ENCODE data around the gene TBC1D14. TPM values are rescaled to one million over a fixed set of nuclear protein-coding genes. Genes with fewer than 3 reads are reported as not detected.

The TBC1D14 gene
- total and polyA plus RNA-seq, 10 of the 15 experiments (the other 5 are each of a cell fraction or from before 2014, with no cell fraction given), result 0.87 to 39.3 (median 30.1) TPM

DNA sequence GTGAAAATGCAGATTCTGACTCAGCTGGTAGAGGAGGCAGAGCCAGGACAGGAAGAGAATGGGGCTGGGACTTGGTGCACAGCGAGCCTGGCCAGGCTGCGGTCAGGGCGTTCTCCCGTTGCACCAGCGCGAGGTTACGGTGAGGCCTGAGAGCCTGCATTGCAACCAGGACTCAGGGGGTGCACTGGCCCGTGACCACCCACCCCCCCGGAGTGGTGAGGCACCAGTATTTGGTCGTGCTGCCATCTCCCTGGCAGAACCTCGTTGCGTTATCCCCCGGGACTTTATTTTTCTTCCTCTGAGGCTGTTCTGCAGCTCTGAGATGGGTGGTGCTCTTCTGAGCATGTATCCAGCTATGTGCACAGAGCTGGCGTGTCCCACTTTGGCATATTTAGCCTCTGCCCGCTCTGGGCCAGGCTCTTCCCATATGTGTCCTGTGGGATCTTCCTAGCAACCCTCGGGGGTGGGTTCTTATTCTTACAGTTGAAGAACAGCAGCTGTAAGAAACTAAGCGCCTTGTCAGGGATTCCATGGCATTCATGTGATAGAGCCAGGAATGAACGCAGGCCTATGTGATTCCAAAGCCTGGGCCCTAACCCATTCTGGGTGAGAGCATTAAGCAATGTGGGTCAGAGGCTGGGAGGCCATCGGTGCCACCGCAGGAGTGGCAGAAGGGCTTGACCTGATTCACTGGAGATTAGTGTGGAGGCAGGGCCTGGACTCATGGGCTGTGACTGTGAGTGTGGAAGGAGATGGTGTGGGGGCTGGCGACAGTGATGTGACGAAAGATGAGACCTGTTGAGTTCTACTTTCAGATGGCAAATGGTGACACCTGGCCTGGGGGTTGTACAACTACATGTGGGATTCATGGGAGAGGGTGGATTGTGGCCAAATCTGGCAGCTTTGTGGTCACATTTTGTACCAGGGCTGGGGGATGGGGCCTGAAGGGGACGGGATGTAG lies 136.6 kb downstream of the TBC1D14 start (continued):
- TF ChIP-seq CHD1 (IDR thresholded peaks at IDR 0.05; ENCODE audit: low read depth, low read length) (no peak), TCF3 (IDR thresholded peaks at IDR 0.05; ENCODE audit: borderline replicate concordance, insufficient read depth, low read depth, low read length) (0 out of 2 replicates have a peak, but pooled peaks have one; percentile 24), BMI1 (IDR thresholded peaks at IDR 0.05; ENCODE audit: borderline replicate concordance) (no peak), HDGF (IDR thresholded peaks at IDR 0.05) (no peak), HDAC6 (IDR thresholded peaks at IDR 0.05; ENCODE audit: unreplicated experiment) (no peak), SP1 (IDR thresholded peaks at IDR 0.05; ENCODE audit: low read depth, low read length) (no peak), PAX5 (IDR thresholded peaks at IDR 0.05; ENCODE audit: borderline replicate concordance, low read depth, low read length) (peak; percentile 95), RELA (IDR thresholded peaks at IDR 0.05; ENCODE audit: borderline replicate concordance, partially characterized antibody) (no peak), IKZF2 (IDR thresholded peaks at IDR 0.05) (peak in 1 of 2 experiments; percentile 19; a peak in 1 of 4 replicates), SUZ12 (IDR thresholded peaks at IDR 0.05; ENCODE audit: unreplicated experiment) (no peak)
- TF ChIP-seq, protein P1, sequence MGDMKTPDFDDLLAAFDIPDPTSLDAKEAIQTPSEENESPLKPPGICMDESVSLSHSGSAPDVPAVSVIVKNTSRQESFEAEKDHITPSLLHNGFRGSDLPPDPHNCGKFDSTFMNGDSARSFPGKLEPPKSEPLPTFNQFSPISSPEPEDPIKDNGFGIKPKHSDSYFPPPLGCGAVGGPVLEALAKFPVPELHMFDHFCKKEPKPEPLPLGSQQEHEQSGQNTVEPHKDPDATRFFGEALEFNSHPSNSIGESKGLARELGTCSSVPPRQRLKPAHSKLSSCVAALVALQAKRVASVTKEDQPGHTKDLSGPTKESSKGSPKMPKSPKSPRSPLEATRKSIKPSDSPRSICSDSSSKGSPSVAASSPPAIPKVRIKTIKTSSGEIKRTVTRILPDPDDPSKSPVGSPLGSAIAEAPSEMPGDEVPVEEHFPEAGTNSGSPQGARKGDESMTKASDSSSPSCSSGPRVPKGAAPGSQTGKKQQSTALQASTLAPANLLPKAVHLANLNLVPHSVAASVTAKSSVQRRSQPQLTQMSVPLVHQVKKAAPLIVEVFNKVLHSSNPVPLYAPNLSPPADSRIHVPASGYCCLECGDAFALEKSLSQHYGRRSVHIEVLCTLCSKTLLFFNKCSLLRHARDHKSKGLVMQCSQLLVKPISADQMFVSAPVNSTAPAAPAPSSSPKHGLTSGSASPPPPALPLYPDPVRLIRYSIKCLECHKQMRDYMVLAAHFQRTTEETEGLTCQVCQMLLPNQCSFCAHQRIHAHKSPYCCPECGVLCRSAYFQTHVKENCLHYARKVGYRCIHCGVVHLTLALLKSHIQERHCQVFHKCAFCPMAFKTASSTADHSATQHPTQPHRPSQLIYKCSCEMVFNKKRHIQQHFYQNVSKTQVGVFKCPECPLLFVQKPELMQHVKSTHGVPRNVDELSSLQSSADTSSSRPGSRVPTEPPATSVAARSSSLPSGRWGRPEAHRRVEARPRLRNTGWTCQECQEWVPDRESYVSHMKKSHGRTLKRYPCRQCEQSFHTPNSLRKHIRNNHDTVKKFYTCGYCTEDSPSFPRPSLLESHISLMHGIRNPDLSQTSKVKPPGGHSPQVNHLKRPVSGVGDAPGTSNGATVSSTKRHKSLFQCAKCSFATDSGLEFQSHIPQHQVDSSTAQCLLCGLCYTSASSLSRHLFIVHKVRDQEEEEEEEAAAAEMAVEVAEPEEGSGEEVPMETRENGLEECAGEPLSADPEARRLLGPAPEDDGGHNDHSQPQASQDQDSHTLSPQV (IDR thresholded peaks at IDR 0.05), result no peak
